PC-3 (cell line): ENCODE measurements around the gene NUPR1. TPM values are rescaled to one million over a fixed set of nuclear protein-coding genes. Genes with fewer than 3 reads are reported as not detected.
"Not testable (repeated sequence)": the region's sequence is repeated elsewhere in the genome, so short reads cannot be mapped to it uniquely, and the experiment has no call there.

Experiments
- ATAC-seq: fragments of 200-7000 bp; cut with Tn5 transposase; 2 replicates; pipeline ENCODE4 v1.9.1; 2020; ENCODE audit warnings: mild to moderate bottlenecking, moderate library complexity
- BruUV-seq: library from RNA; stranded (reverse); fragments of 400-500 nt; replicated peaks from 2 replicates; lab custom pipeline; 2021; lab: Mats Ljungman, UMichigan
- CTCF ChIA-PET: fragments of 300-600 bp; sonication (Branson Sonifier 250); formaldehyde crosslinking; loops from one replicate; lab custom pipeline; 2022; ENCODE audit warnings: antibody characterized with exemption; lab: Charles Lee
- POLR2A ChIA-PET: fragments of 300-600 bp; sonication (Branson Sonifier 250); formaldehyde crosslinking; loops from one replicate; lab custom pipeline; 2022; ENCODE audit warnings: antibody characterized with exemption; ENCODE audit not compliant: unreplicated experiment; lab: Charles Lee
- DNase-seq: peaks from one replicate; pipeline ENCODE4 v3.0.0-alpha.2; 2015
- H2AFZ ChIP-seq: fragments of 300-600 bp; sonication (generic); 2 replicates; pipeline ENCODE4 v1.6.0; 2016; ENCODE audit warnings: antibody characterized with exemption, low read length
- H3F3A ChIP-seq: fragments of 300-600 bp; sonication (generic); one replicate; pipeline ENCODE4 v1.6.0; 2017; ENCODE audit warnings: antibody characterized with exemption, low read length, control low read depth, mild to moderate bottlenecking; ENCODE audit not compliant: unreplicated experiment
- H3K27ac ChIP-seq: fragments of 300-600 bp; sonication (generic); 2 replicates; pipeline ENCODE4 v1.5.1; 2016; ENCODE audit warnings: mild to moderate bottlenecking, low read length
- H3K27me3 ChIP-seq: fragments of 300-600 bp; sonication (generic); 2 replicates; pipeline ENCODE4 v1.6.1; 2016; ENCODE audit warnings: low read length, mixed read lengths
- H3K36me3 ChIP-seq: fragments of 300-600 bp; sonication (generic); 2 replicates; pipeline ENCODE4 v1.6.1; 2016; ENCODE audit warnings: low read depth, mixed run types, low read length, mixed read lengths
- H3K4me1 ChIP-seq: fragments of 300-600 bp; sonication (generic); 2 replicates; pipeline ENCODE4 v1.5.1; 2016; ENCODE audit warnings: low read length; ENCODE audit not compliant: insufficient read depth
- H3K4me2 ChIP-seq: fragments of 300-600 bp; sonication (generic); 2 replicates; pipeline ENCODE4 v1.6.0; 2016; ENCODE audit warnings: low read length
- H3K4me3 ChIP-seq: fragments of 300-600 bp; sonication (generic); 2 replicates; pipeline ENCODE4 v1.5.1; 2016; ENCODE audit warnings: mild to moderate bottlenecking, low read length, mixed read lengths
- H3K79me2 ChIP-seq: fragments of 300-600 bp; sonication (generic); 2 replicates; pipeline ENCODE4 v1.6.1; 2017; ENCODE audit warnings: low read length, mixed read lengths
- H3K9ac ChIP-seq: fragments of 300-600 bp; sonication (generic); 2 replicates; pipeline ENCODE4 v1.6.0; 2016; ENCODE audit warnings: mild to moderate bottlenecking, low read length
- H3K9me2 ChIP-seq: fragments of 300-600 bp; sonication (generic); replicated peaks from 2 replicates; pipeline ENCODE4 v1.6.1; 2016; ENCODE audit warnings: mixed run types, low read length, mixed read lengths
- H3K9me3 ChIP-seq: fragments of 300-600 bp; sonication (generic); 2 replicates; pipeline ENCODE4 v1.6.1; 2016; ENCODE audit warnings: low read length, mixed read lengths
- H4K20me1 ChIP-seq: fragments of 300-600 bp; sonication (generic); 2 replicates; pipeline ENCODE4 v1.6.1; 2016; ENCODE audit warnings: low read length, mixed read lengths
- EZH2 ChIP-seq: fragments of 300-600 bp; sonication (generic); IDR thresholded peaks from one replicate; pipeline ENCODE4 v1.6.1; 2017; ENCODE audit warnings: antibody characterized with exemption, mild to moderate bottlenecking, low read length; ENCODE audit not compliant: unreplicated experiment
- EZH2phosphoT487 ChIP-seq: fragments of 300-600 bp; sonication (generic); IDR thresholded peaks from 2 replicates; pipeline ENCODE4 v1.6.1; 2018; ENCODE audit warnings: mild to moderate bottlenecking, antibody characterized with exemption, low read length, borderline replicate concordance
- intact Hi-C: fragments of 100-400 bp; cut with micrococcal nuclease; formaldehyde crosslinking; loops from 2 replicates; pipeline ENCODE4 v1.9.0; 2023
- total RNA-seq: library from RNA; depleted of rRNA; stranded (reverse); fragments of >200 nt; gene quantifications from 2 replicates; pipeline ENCODE4 v1.2.3, GENCODE V29; 2014
- TF ChIP-seq, protein P1 (sequence below): fragments of 300-600 bp; sonication (generic); conservative IDR thresholded peaks from 2 replicates; pipeline ENCODE4 v1.5.1; 2017; ENCODE audit warnings: antibody characterized with exemption, low read depth, mild to moderate bottlenecking, low read length

NUPR1 gene
- total RNA-seq, 1 experiment from 2014 or later: 16.5 TPM

DNA sequence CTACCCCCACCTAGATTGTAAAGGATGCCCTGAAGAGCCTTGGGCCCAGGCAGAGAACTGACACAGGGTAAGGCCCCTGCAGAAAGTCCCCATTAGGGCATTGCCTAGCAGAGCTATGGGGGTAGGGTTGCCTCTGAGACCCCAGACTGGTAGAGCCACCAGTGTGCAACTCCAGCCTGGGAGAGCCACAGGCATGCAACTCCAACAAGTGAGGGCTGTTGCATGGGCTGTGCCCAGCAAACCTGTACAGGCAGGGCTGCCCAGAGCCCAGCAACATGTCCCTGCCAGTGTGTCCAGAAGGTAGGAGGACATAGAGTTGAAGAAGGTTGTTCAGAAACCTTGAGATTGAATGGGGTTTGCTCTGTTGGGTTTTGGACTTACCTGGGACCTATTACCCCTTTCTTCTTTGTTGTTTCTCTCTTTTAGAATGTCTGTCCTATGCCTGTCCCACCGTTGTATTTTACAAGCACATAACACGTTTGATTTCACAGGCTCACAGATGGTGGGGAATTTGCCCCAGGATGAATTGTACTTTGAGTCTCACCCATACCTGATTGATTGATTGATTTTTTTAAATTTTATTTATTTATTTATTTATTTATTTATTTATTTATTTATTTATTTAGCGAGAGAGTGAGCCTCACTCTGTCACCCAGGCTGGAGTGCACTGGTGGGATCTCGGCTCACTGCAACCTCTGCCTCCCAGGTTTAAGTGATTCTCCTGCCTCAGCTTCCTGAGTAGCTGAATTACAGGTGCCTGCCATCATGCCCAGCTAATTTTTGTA lies 31.4 kb upstream of the NUPR1 start:
- TF ChIP-seq EZH2 (no peak), EZH2phosphoT487 (no peak)
- TF ChIP-seq, protein P1, sequence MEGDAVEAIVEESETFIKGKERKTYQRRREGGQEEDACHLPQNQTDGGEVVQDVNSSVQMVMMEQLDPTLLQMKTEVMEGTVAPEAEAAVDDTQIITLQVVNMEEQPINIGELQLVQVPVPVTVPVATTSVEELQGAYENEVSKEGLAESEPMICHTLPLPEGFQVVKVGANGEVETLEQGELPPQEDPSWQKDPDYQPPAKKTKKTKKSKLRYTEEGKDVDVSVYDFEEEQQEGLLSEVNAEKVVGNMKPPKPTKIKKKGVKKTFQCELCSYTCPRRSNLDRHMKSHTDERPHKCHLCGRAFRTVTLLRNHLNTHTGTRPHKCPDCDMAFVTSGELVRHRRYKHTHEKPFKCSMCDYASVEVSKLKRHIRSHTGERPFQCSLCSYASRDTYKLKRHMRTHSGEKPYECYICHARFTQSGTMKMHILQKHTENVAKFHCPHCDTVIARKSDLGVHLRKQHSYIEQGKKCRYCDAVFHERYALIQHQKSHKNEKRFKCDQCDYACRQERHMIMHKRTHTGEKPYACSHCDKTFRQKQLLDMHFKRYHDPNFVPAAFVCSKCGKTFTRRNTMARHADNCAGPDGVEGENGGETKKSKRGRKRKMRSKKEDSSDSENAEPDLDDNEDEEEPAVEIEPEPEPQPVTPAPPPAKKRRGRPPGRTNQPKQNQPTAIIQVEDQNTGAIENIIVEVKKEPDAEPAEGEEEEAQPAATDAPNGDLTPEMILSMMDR: no peak
- POLR2A ChIA-PET: no interaction called here

DNA sequence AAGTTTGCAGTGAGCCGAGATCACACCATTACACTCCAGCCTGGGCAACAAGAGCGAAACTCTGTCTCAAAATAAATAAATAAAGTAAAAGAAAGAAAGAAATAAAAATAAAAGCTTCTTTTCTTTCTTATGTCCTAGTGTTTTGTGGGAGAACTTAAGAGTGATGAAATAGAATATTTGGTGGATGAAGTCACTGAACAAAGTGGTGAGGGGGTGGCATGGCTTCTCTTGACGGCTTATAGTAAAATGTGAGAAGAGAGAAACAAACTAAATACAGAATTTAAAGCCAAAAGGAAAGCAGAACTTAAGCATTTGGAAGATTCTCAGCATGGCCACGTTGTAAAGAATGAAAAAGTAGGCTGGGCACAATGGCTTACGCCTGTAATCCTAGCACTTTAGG lies 30.2 kb upstream of the NUPR1 start:
- Histone ChIP-seq H3K9me2 (no peaks in the 10 kb centered on the region), H3K27me3 (no peaks in the 10 kb centered on the region), H3F3A (no peaks in the 10 kb centered on the region), H4K20me1 (no peaks in the 10 kb centered on the region), H3K36me3 (peaks cover 4% of the 10 kb centered on the region; the same call in 1 of the 2 replicates), H3K9ac (no peak overlapping the region), H3K4me2 (no peak overlapping the region), H3K4me3 (no peak overlapping the region), H3K79me2 (no peaks in the 10 kb centered on the region), H3K27ac (no peak overlapping the region), H3K9me3 (peaks cover 6% of the 10 kb centered on the region; the same call in 1 of the 2 replicates), H3K4me1 (no peaks in the 10 kb centered on the region), H2AFZ (no peak overlapping the region)
- CTCF ChIA-PET: no interaction called here
- ATAC-seq (no peak), DNase-seq (no peak)
- TF ChIP-seq EZH2 (no peak), EZH2phosphoT487 (no peak)
- TF ChIP-seq, protein P1: no peak
- no TSS peak for BruUV-seq
- POLR2A ChIA-PET: no interaction called here
- intact Hi-C loops: no loop called here

More for the DNA sequence above, 31.4 kb upstream of the NUPR1 start:
- Histone ChIP-seq H3K4me3 (no peak overlapping the region), H2AFZ (no peak overlapping the region), H3K79me2 (no peaks in the 10 kb centered on the region), H3K4me1 (0 out of 2 replicates have a peak, but pooled peaks cover 3% of the 10 kb centered on the region), H3K27me3 (no peaks in the 10 kb centered on the region), H3K4me2 (no peak overlapping the region), H3F3A (no peaks in the 10 kb centered on the region), H3K27ac (no peak overlapping the region), H3K36me3 (peaks cover 4% of the 10 kb centered on the region; the same call in 1 of the 2 replicates), H4K20me1 (no peaks in the 10 kb centered on the region), H3K9me3 (peaks cover 6% of the 10 kb centered on the region; the same call in 1 of the 2 replicates), H3K9me2 (no peaks in the 10 kb centered on the region), H3K9ac (no peak overlapping the region)
- DNase-seq: no peak
- BruUV-seq: no TSS peak
- intact Hi-C loops: no loop called here
- CTCF ChIA-PET: no interaction called here
- no peak for ATAC-seq

DNA sequence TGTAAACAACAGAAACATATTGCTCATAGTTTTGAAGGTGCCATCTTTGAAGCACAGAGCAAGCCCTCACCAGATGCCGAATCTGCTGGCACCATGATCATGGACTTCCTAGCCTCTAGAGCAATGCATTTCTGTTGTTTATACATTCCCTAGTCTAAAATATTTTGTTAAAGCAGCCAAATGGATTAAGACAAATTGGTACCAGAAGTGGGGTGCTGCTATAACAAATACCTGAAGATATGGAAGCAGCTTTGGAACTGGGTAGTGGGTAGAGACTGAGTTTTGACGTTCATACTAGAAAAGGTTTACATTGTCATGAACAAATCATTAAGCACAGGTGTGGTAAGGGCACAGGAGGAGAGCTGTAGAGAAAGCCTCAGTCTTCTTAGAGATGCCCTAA lies 28.5 kb upstream of the NUPR1 start:
- DNase-seq (no peak), ATAC-seq (no peak)
- H3K4me1 ChIP-seq: no peaks in the 10 kb centered on the region
- H3K4me3 ChIP-seq: no peak overlapping the region
- H3F3A ChIP-seq: no peaks in the 10 kb centered on the region
- H2AFZ ChIP-seq: no peak overlapping the region
- CTCF ChIA-PET: no interaction called here
- peaks cover 4% of the 10 kb centered on the region; the same call in 1 of the 2 replicates for H3K36me3 ChIP-seq
- no TSS peak for BruUV-seq
- no peak overlapping the region for H3K9ac ChIP-seq
- no peaks in the 10 kb centered on the region for H3K9me2 ChIP-seq
- H3K9me3 ChIP-seq: peaks cover 6% of the 10 kb centered on the region; the same call in 1 of the 2 replicates
- TF ChIP-seq, protein P1: no peak
- TF ChIP-seq EZH2phosphoT487 (no peak), EZH2 (no peak)
- H3K4me2 ChIP-seq: no peak overlapping the region
- POLR2A ChIA-PET: no interaction called here
- no peaks in the 10 kb centered on the region for H3K27me3 ChIP-seq
- no peaks in the 10 kb centered on the region for H3K79me2 ChIP-seq
- no peaks in the 10 kb centered on the region for H4K20me1 ChIP-seq
- H3K27ac ChIP-seq: no peak overlapping the region
- intact Hi-C loops: no loop called here

DNA sequence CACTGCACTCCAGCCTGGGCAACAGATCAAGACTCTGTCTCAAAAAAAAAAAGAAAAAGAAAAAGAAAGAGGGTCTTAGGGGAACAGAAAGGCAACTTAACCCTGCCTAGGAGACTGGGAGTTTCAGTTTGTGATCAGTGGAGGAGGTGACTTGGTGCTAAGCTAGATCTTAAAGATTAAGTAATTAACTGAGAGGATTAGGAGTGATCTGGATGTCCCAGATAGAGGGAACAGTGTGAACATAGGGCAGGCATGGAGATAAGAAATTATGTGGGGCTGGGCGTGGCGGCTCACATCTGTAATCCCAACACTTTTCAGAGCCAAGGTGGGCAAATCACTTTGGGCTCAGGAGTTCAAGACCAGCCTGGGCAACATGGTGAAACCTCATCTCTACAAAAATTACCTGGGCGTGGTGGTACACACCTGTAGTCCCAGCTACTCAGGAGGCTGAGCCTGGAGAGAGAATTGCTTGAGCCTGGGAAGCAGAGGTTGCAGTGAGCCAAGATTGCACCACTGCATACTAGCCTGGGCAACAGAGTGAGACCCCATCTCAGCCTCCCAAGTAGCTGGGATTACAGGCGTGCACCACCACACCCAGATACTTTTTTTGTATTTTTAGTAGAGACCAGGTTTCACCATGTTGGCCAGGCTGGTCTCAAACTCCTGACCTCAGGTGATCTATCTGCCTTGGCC lies 27.6 kb upstream of the NUPR1 start:
- H3K4me3 ChIP-seq, H3K4me2 ChIP-seq, H3K9me3 ChIP-seq, ATAC-seq, H3K27ac ChIP-seq, H3K27me3 ChIP-seq, intact Hi-C loops, H2AFZ ChIP-seq, CTCF ChIA-PET, H3K9me2 ChIP-seq, H4K20me1 ChIP-seq, H3K36me3 ChIP-seq, H3K4me1 ChIP-seq, H3F3A ChIP-seq, DNase-seq, POLR2A ChIA-PET, H3K9ac ChIP-seq, H3K79me2 ChIP-seq, BruUV-seq: not testable (repeated sequence)
